H1 (cell line): ENCODE data around the gene DIPK1B. TPM values are rescaled to one million over a fixed set of nuclear protein-coding genes. Genes with fewer than 3 reads are reported as not detected.

ENCODE experiments used
- CTCF ChIA-PET: fragments of 300-600 bp; sonication (Branson Sonifier 250); formaldehyde crosslinking; loops from one replicate; lab custom pipeline; 2021; ENCODE audit not compliant: partially characterized antibody; lab: Charles Lee
- POLR2A ChIA-PET: fragments of 300-600 bp; sonication (Branson Sonifier 250); formaldehyde crosslinking; loops from one replicate; lab custom pipeline; 2021; ENCODE audit warnings: inconsistent platforms; ENCODE audit not compliant: partially characterized antibody; lab: Charles Lee
- DNase-seq, 2 experiments: peaks; one replicate each; pipeline versions ENCODE4 v3.0.0 to v3.0.0-alpha.2; 2010 to 2022; ENCODE audit warnings: low spot score in 2 of 2, low read depth in 1 of 2, mixed read lengths in 1 of 2
- FAIRE-seq: peaks from 2 replicates; lab custom pipeline; 2011; peaks lifted over from hg19 to GRCh38; lab: Jason Lieb, UNC
- H2AFZ ChIP-seq: 2 replicates; pipeline ENCODE4 v1.8.1; 2012; ENCODE audit warnings: low read length, inconsistent platforms
- H2AK5ac ChIP-seq: 2 replicates; pipeline ENCODE4 v1.6.1; 2013; ENCODE audit warnings: low read depth, low read length
- H2BK120ac ChIP-seq: replicated peaks from 2 replicates; pipeline ENCODE3; 2013; ENCODE audit warnings: low read depth, low read length, inconsistent platforms
- H2BK12ac ChIP-seq: 2 replicates; pipeline ENCODE4 v1.6.1; 2013; ENCODE audit warnings: low read depth, low read length
- H2BK15ac ChIP-seq: 2 replicates; pipeline ENCODE4 v1.6.1; 2013; ENCODE audit warnings: low read length
- H2BK20ac ChIP-seq: 2 replicates; pipeline ENCODE4 v1.6.1; 2013; ENCODE audit warnings: low read length
- H2BK5ac ChIP-seq: 2 replicates; pipeline ENCODE4 v1.6.1; 2013; ENCODE audit warnings: low read depth, low read length
- H3K14ac ChIP-seq: 2 replicates; pipeline ENCODE4 v1.6.1; 2013; ENCODE audit warnings: inconsistent platforms; ENCODE audit not compliant: insufficient read length
- H3K18ac ChIP-seq: 2 replicates; pipeline ENCODE4 v1.6.1; 2013; ENCODE audit warnings: low read length; ENCODE audit errors: extremely low read depth
- H3K23ac ChIP-seq: 2 replicates; pipeline ENCODE4 v1.6.1; 2013; ENCODE audit warnings: inconsistent platforms; ENCODE audit not compliant: insufficient read length
- H3K23me2 ChIP-seq: 2 replicates; pipeline ENCODE4 v1.6.1; 2013; ENCODE audit warnings: low read depth, low read length
- H3K27ac ChIP-seq: 2 replicates; pipeline ENCODE4 v1.6.1; 2011; ENCODE audit warnings: low read depth, low read length, inconsistent platforms
- H3K27me3 ChIP-seq, 4 experiments: replicated peaks in 1 of 4; 1 replicate in 1 of 4; 2 replicates in 3 of 4; pipeline versions ENCODE4 v1.6.1 to v1.8.1; 2011 to 2013; ENCODE audit warnings: low read length in 3 of 4, mild to moderate bottlenecking in 3 of 4, inconsistent platforms in 2 of 4, mixed read lengths in 2 of 4, moderate library complexity in 1 of 4; ENCODE audit not compliant: control insufficient read depth in 3 of 4, insufficient read depth in 3 of 4; ENCODE audit errors: extremely low read depth in 1 of 4
- H3K36me3 ChIP-seq, 4 experiments: 2 replicates each; pipeline versions ENCODE4 v1.6.1 to v1.8.1; 2011 to 2013; ENCODE audit warnings: mild to moderate bottlenecking in 4 of 4, low read length in 3 of 4, moderate library complexity in 2 of 4, control low read depth in 1 of 4, inconsistent platforms in 1 of 4; ENCODE audit not compliant: insufficient read depth in 4 of 4, control insufficient read depth in 2 of 4
- H3K4ac ChIP-seq: replicated peaks from 2 replicates; pipeline ENCODE3; 2013; ENCODE audit warnings: low read length, low read depth, mixed read lengths, inconsistent platforms; ENCODE audit not compliant: insufficient read length
- H3K4me1 ChIP-seq, 4 experiments: replicated peaks in 1 of 4; 1 replicate in 1 of 4; 2 replicates in 3 of 4; pipeline versions ENCODE4 v1.6.1 to v1.8.1; 2011 to 2013; ENCODE audit warnings: low read length in 3 of 4, inconsistent platforms in 2 of 4, mixed read lengths in 1 of 4; ENCODE audit not compliant: insufficient read depth in 4 of 4, control insufficient read depth in 3 of 4
- H3K4me2 ChIP-seq, 2 experiments: 2 replicates each; pipeline versions ENCODE4 v1.6.1 to v1.8.1; 2011 to 2013; ENCODE audit warnings: low read depth in 2 of 2, low read length in 2 of 2, control low read depth in 1 of 2, inconsistent platforms in 1 of 2, mild to moderate bottlenecking in 1 of 2; ENCODE audit not compliant: insufficient read depth in 1 of 2
- H3K4me3 ChIP-seq, 4 experiments: fragments of 200-600, 300-600 bp in 1 of 4; sonication (generic), shearing (Covaris generic), sonication (Bioruptor Twin) in 1 of 4; 2 replicates each; pipeline versions ENCODE4 v1.5.1 to v1.8.1; 2011 to 2016; ENCODE audit warnings: low read length in 4 of 4, low read depth in 3 of 4, control low read depth in 2 of 4, inconsistent platforms in 2 of 4, mild to moderate bottlenecking in 2 of 4, mixed read lengths in 1 of 4, moderate library complexity in 1 of 4; ENCODE audit not compliant: insufficient read depth in 2 of 4; ENCODE audit errors: extremely low read depth in 1 of 4
- H3K56ac ChIP-seq: replicated peaks from 2 replicates; pipeline ENCODE3; 2013; ENCODE audit warnings: low read depth, mild to moderate bottlenecking, mixed read lengths, low read length, inconsistent platforms; ENCODE audit not compliant: insufficient read length
- H3K79me1 ChIP-seq: 2 replicates; pipeline ENCODE4 v1.6.1; 2013; ENCODE audit warnings: low read depth, low read length, control low read depth
- H3K79me2 ChIP-seq, 2 experiments: 2 replicates each; pipeline versions ENCODE4 v1.6.1 to v1.8.1; 2012 to 2013; ENCODE audit warnings: low read length in 2 of 2, mild to moderate bottlenecking in 2 of 2, inconsistent platforms in 1 of 2; ENCODE audit not compliant: insufficient read depth in 2 of 2, control insufficient read depth in 1 of 2
- H3K9ac ChIP-seq, 4 experiments: replicated peaks in 1 of 4; 1 replicate in 1 of 4; 2 replicates in 3 of 4; pipeline versions ENCODE4 v1.6.1 to v1.8.1; 2011 to 2013; ENCODE audit warnings: low read depth in 3 of 4, low read length in 3 of 4, control low read depth in 2 of 4, mild to moderate bottlenecking in 2 of 4, moderate library complexity in 2 of 4, inconsistent platforms in 1 of 4; ENCODE audit errors: extremely low read depth in 1 of 4
- H3K9me3 ChIP-seq, 2 experiments: 2 replicates each; pipeline versions ENCODE4 v1.6.1 to v1.8.1; 2012 to 2013; ENCODE audit warnings: mild to moderate bottlenecking in 2 of 2, moderate library complexity in 2 of 2, control low read depth in 1 of 2, inconsistent platforms in 1 of 2, low read depth in 1 of 2, low read length in 1 of 2, mixed read lengths in 1 of 2; ENCODE audit not compliant: insufficient read depth in 2 of 2
- H4K20me1 ChIP-seq, 2 experiments: replicated peaks in 1 of 2; 2 replicates each; pipeline versions ENCODE3 to v1.8.1; 2011 to 2013; ENCODE audit warnings: inconsistent platforms in 2 of 2, low read length in 2 of 2, mild to moderate bottlenecking in 1 of 2; ENCODE audit not compliant: insufficient read depth in 2 of 2, control insufficient read depth in 1 of 2
- H4K5ac ChIP-seq: 2 replicates; pipeline ENCODE4 v1.6.1; 2013; ENCODE audit warnings: low read length, low read depth, mixed read lengths, inconsistent platforms; ENCODE audit not compliant: insufficient read length
- H4K8ac ChIP-seq: 2 replicates; pipeline ENCODE4 v1.8.0; 2013; ENCODE audit warnings: mild to moderate bottlenecking, moderate library complexity, low read length, inconsistent platforms; ENCODE audit not compliant: insufficient read depth; ENCODE audit errors: extremely low read depth
- H4K91ac ChIP-seq: replicated peaks from 2 replicates; pipeline ENCODE3; 2013; ENCODE audit warnings: low read length, mixed read lengths, inconsistent platforms; ENCODE audit not compliant: insufficient read length
- CREB1 ChIP-seq: IDR thresholded peaks from 2 replicates; pipeline ENCODE4 v1.6.1; 2012; ENCODE audit warnings: inconsistent platforms
- EZH2 ChIP-seq: fragments of 200-600 bp; sonication (generic); IDR thresholded peaks from 2 replicates; pipeline ENCODE4 v1.7.1; 2012; ENCODE audit warnings: low read depth, mild to moderate bottlenecking, moderate library complexity, low read length, inconsistent platforms; ENCODE audit not compliant: severe bottlenecking
- GABPA ChIP-seq: IDR thresholded peaks from 2 replicates; pipeline ENCODE4 v1.6.1; 2011; ENCODE audit warnings: mild to moderate bottlenecking, low read length, moderate library complexity, borderline replicate concordance; ENCODE audit not compliant: insufficient read depth
- JUN ChIP-seq: IDR thresholded peaks from 2 replicates; pipeline ENCODE4 v1.6.1; 2011; ENCODE audit warnings: low read depth, mild to moderate bottlenecking, improper control_type of control experiment, low read length
- JUND ChIP-seq: IDR thresholded peaks from 2 replicates; pipeline ENCODE4 v1.6.1; 2011; ENCODE audit warnings: mild to moderate bottlenecking, improper control_type of control experiment, low read length
- KDM1A ChIP-seq: fragments of 200-600, 300-600 bp; sonication (generic); IDR thresholded peaks from 2 replicates; pipeline ENCODE4 v1.7.1; 2016; ENCODE audit warnings: mild to moderate bottlenecking, low read length, borderline replicate concordance
- NANOG ChIP-seq: IDR thresholded peaks from 2 replicates; pipeline ENCODE4 v1.6.1; 2011; ENCODE audit warnings: low read length, low read depth, mild to moderate bottlenecking, inconsistent platforms; ENCODE audit not compliant: insufficient read depth, poor library complexity, severe bottlenecking
- NRF1 ChIP-seq: IDR thresholded peaks from 2 replicates; pipeline ENCODE4 v1.6.1; 2011; ENCODE audit warnings: mild to moderate bottlenecking, low read depth, low read length, improper control_type of control experiment
- POLR2A ChIP-seq, 2 experiments: IDR thresholded peaks; 1 replicate in 1 of 2; 2 replicates in 1 of 2; pipeline ENCODE4 v1.6.1; 2011; ENCODE audit warnings: low read depth in 2 of 2, low read length in 2 of 2, mild to moderate bottlenecking in 2 of 2; ENCODE audit errors: control extremely low read depth in 1 of 2
- RXRA ChIP-seq: IDR thresholded peaks from 2 replicates; pipeline ENCODE4 v1.6.1; 2011; ENCODE audit warnings: low read depth, mild to moderate bottlenecking, low read length, moderate library complexity; ENCODE audit not compliant: insufficient read depth
- SIX5 ChIP-seq: IDR thresholded peaks from 2 replicates; pipeline ENCODE4 v1.6.1; 2011; ENCODE audit warnings: mild to moderate bottlenecking, low read depth, low read length
- SUZ12 ChIP-seq: fragments of 200-600 bp; sonication (generic); IDR thresholded peaks from 2 replicates; pipeline ENCODE4 v1.6.1; 2012; ENCODE audit warnings: mild to moderate bottlenecking, inconsistent platforms, low read length, moderate library complexity, mixed read lengths
- USF2 ChIP-seq: IDR thresholded peaks from 2 replicates; pipeline ENCODE4 v1.6.1; 2011; ENCODE audit warnings: low read length, improper control_type of control experiment
- WGBS, 2 experiments: shearing (Covaris generic) in 1 of 2; methylation state at CpG; one replicate each; pipeline versions ENCODE4 v1.1.6 to v1.1.7; 2013 to 2015; ENCODE audit warnings: low lambda C conversion rate in 2 of 2, mixed read lengths in 2 of 2, inconsistent platforms in 1 of 2, low coverage in 1 of 2, missing lambda C conversion rate in 1 of 2; ENCODE audit not compliant: insufficient replicate concordance in 2 of 2, insufficient coverage in 1 of 2, insufficient read length in 1 of 2; ENCODE audit errors: extremely low coverage in 1 of 2, missing lambda C conversion rate in 1 of 2; 5-methylcytosine and 5-hydroxymethylcytosine counted together
- polyA plus RNA-seq, 7 experiments: library from polyadenylated mRNA; depleted of rRNA in 3 of 7; stranded (reverse) in 5 of 7; unstranded in 2 of 7; fragments of >200 nt in 5 of 7; fragments of 200-250 nt in 2 of 7; gene quantifications; 1 replicate in 5 of 7; 2 replicates in 1 of 7; 4 replicates in 1 of 7; pipeline versions ENCODE4 v1.2.1 to v1.2.3, GENCODE V29; 2011 to 2013; ENCODE audit warnings: missing spikeins in 2 of 7, mixed read lengths in 2 of 7
- total RNA-seq: library from RNA; stranded (reverse); fragmentation: NEBNext Ultra II Directional; extraction: Animal tissue kit (Norgen Biotek cat#: 25700); gene quantifications from 2 replicates; pipeline ENCODE4 v1.2.1, GENCODE V29; 2021

DIPK1B gene
- total and polyA plus RNA-seq, 2 of the 8 experiments (the other 6 are each of a cell fraction or from before 2014, with no cell fraction given), result 32.3 to 64.8 TPM

GRCh38 chr9:136760424-136760823 lies 48.1 kb downstream of the DIPK1B start:
- POLR2A ChIA-PET, result interaction anchor here (1.3 to 3.8 kb wide), 4 partner anchors 32 to 48 kb away, joined by 3 to 34 read pairs (median 4); partner anchors contain the start of gene RABL6
- no peak overlapping the region for H3K27ac ChIP-seq
- H3K56ac ChIP-seq, result no peak overlapping the region
- no peak overlapping the region for H3K4ac ChIP-seq
- H3K14ac ChIP-seq, result no peak overlapping the region
- H3K27me3 ChIP-seq, result no peaks in the 10 kb centered on the region; a peak in 2 of 7 replicates
- H3K18ac ChIP-seq, result no peak overlapping the region; the same call in 1 of the 2 replicates
- CTCF ChIA-PET, result interaction anchor here (0.6 to 5.1 kb wide), 12 partner anchors 10 to 305 kb away, joined by 3 to 42 read pairs (median 4); no protein-coding TSS in a partner anchor
- no peak overlapping the region for H3K23ac ChIP-seq
- 0 out of 2 replicates have a peak overlapping the region, but pooled peaks have one; percentile 39 for H2BK12ac ChIP-seq
- H2AFZ ChIP-seq, result no peak overlapping the region
- H3K79me2 ChIP-seq, result no peaks in the 10 kb centered on the region
- peaks cover 0 to 6% of the 10 kb centered on the region in 2 experiments; a peak in 1 of 4 replicates for H3K9me3 ChIP-seq
- no peak overlapping the region for H2BK5ac ChIP-seq
- H3K4me2 ChIP-seq, result no peak overlapping the region
- no peak overlapping the region for H2AK5ac ChIP-seq
- peak overlapping the region; percentile 93; the same call in 1 of the 2 replicates for H4K8ac ChIP-seq
- no peak overlapping the region for H2BK120ac ChIP-seq
- DNase-seq, result no peak
- no peak overlapping the region for H4K91ac ChIP-seq
- no peak overlapping the region for H4K5ac ChIP-seq
- FAIRE-seq, result no peak
- no peaks in the 10 kb centered on the region for H4K20me1 ChIP-seq
- 88% methylated on average over 21 of the region's 25 CpGs; no CpG with 5 or more reads in 1 of the 2 experiments for WGBS, 2 experiments
- no peaks in the 10 kb centered on the region; the same call in 1 of the 2 replicates for H3K23me2 ChIP-seq
- no peak overlapping the region for H2BK15ac ChIP-seq
- H2BK20ac ChIP-seq, result 0 out of 2 replicates have a peak overlapping the region, but pooled peaks have one; percentile 34
- H3K36me3 ChIP-seq, result no peaks in the 10 kb centered on the region
- peaks cover 0 to 13% (median 6%) of the 10 kb centered on the region in 4 experiments; a peak in 4 of 7 replicates for H3K4me1 ChIP-seq
- no peak overlapping the region for H3K4me3 ChIP-seq
- no peaks in the 10 kb centered on the region for H3K79me1 ChIP-seq
- H3K9ac ChIP-seq, result no peak overlapping the region
- TF ChIP-seq CREB1 (no peak), EZH2 (no peak), RXRA (no peak), NRF1 (no peak), USF2 (no peak), JUND (no peak), GABPA (no peak), SUZ12 (no peak), SIX5 (no peak), JUN (no peak), POLR2A (IDR thresholded peaks at IDR 0.05; ENCODE audit: control extremely low read depth in 1 of 2, low read depth in 2 of 2, low read length in 2 of 2) (no peak), KDM1A (no peak), NANOG (no peak)
